HG03469 (cell line): ENCODE results near the gene CDCA7L.
"Not testable (repeated sequence)": the region's sequence is repeated elsewhere in the genome, so short reads cannot be mapped to it uniquely, and the experiment has no call there.

Experiments used
- ATAC-seq: cut with Tn5 transposase; IDR thresholded peaks from one replicate; pipeline ENCODE4 v1.9.1; 2021; ENCODE audit warnings: mild to moderate bottlenecking, moderate library complexity, moderate number of reproducible peaks; ENCODE audit not compliant: unreplicated experiment

Gene CDCA7L

DNA sequence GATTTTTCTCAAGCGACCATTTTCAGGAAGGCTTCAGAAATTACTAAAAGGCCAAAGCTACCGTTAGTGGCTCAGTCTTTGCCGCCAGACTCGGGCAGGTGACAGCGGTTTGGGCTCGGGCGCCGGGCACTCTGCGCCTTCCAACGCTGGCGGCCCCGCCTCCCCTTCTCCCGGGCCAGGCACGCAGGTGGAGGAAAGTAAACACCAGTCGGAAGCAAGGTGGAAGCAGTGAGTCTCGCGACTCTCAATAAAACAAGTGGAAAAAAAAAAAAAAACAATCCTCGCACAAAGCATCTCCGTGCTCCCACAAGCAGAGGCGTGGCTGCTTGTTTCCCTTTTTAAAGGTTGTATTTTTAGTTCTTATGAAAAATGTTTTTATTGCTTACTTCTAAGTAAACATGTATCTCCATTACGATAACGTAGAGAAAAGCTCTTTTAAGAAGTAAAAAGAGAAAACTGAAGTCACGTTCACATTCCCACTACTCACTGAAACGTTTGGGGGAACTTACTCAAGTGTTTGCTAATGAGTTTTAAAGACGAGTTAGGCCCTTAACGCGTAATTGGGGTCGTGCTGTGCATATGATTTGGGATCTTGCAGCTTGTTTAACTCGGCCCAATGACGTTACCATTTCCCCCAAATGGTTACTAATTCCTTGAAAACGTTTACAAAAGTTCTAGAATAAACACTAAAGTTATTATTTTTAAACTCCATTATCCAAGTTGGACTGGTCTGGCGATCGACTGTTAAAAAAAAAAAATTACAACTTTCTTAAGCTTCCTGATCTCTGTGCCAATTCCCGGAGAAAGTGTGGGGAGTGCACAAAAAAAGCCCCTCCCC, 864 bp downstream of the CDCA7L start:
- no peak for ATAC-seq

DNA sequence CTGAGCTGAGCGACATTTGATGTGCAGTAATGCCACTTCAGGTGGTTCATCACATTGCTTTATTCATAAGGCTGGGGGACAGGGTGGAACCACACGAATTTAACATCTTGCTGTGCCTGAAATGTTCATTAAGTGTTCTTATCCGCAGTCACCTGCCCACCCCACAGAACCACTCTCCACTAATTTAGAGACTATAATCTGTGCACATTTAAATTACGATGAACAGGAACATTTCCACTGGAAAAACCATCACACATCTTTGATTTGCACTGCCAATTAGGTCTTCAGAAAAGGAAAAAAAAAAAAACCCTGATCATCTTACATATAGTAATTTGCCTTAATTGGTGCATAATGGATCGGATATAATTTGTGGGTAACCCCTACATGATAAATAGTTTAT, 2.3 kb downstream of the CDCA7L start:
- ATAC-seq: no peak

DNA sequence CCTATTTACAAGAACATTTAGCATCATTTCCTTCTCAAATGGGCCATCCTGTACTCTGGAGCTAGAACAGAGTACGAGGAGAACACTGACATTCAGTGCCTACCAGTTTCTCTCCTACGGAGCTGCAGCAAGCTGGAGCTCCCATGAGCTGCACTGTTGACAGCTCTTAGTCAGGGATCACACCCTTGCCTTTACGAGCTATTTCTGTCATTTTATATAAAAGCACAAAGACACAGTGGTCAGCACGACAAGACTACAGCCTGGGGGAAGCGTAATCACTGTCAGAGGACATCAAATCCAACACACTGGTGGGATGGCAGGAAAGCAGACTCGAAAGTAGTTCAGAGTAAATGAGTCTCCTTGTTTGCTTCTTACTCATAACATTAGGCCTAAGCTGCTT, 2.7 kb downstream of the CDCA7L start:
- no peak for ATAC-seq

GRCh38 chr7:21941611-21942141, 4.0 kb downstream of the CDCA7L start:
- ATAC-seq: no peak

DNA sequence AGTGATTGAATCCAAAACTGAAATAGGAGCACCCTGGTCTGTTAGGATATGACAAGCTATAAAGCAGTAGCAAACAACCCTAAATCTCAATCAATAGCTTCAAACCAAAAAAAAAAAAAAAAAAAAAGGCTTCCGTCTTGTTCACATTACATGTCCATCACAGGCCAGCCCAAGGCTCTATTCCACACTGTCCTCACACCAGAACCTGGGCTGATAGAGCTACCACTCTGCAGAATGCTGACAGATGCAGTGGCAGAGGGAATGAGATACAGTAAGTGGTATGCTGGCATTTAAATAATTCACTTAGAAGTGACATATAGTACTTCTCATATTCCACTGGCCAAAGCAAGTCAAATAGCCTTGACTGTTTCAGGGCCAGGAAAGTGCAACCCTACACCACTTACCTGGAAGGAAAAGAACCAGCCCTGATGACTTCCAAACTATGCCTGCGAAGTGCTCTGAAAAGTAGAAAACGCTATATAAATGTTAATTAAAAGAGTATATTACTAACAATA, 5.8 kb downstream of the CDCA7L start:
- no peak for ATAC-seq

DNA sequence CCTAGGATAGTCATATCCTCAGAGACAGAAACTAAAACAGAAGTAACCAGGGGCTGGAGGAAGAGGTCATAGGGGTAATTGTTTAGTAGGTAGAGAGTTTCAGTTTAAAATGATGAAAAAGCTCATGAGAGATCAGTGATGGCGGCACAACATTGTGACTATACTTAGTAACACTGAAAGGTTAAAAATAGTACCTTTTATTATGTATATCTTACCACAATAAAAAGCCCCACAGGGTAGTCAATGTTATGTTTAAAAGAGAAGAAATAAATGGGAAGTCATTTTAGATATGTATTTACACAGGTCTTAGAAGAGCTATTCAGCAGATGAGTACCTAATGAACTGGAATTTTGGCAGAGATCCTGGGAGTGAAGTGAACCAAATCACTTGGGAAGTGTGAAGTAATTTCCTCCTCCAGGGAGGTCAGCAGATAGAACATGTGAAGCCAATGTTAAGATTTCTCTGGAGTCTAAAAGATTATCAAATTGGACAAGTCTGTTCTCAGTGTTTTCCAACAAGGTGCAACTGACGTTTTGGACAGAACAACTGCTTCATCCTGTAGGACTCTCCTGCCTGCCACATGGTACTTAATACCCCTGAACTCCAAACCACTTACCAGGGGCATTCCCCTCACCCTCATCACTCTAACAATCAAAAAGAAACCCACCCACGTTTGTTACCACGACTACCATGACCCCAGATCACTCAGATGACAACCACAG, 6.4 kb downstream of the CDCA7L start:
- ATAC-seq: peak; percentile 78

- no peak for ATAC-seq
Measured at GRCh38 chr7:21938463-21938862, 7.2 kb downstream of the CDCA7L start.

DNA sequence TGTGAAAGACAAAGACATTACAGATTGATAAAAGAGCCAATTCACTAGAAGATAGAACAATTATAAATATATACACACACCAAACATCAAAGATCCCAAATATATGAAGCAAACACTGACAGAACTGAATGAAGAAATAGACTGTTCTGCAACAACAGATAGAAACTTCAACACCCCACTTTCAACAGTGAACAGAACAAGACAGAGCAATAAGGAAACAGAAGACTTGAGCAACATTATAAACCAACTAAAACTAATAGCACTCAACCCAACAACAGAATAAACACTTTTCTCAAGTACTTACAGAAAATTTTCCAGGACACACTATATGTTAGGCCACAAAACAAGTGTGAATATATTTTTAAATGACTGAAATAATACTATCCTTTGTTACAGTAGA, 10.9 kb downstream of the CDCA7L start:
- ATAC-seq: no peak

- not testable (repeated sequence) for ATAC-seq
Measured at GRCh38 chr7:21933293-21933692, 12.4 kb downstream of the CDCA7L start.

DNA sequence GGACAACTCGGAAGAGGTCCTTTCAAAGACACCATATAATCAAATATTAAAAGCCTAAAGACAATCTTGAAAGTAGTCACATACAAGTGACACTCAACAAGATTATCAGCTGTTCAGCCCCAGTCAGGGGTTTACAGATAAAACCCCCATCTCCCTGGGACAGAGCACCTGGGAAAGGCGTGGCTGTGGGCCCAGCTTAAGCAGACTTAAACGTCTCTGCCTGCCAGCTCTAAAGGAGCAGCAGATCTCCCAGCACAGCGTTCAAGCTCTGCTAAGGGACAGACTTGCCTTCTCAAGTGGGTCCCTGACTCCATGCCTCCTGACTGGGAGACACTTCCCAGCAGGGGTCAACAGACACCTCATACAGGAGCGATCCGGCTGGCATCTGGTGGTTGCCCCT, 18.0 kb downstream of the CDCA7L start:
- no peak for ATAC-seq

GRCh38 chr7:21926448-21926847, 19.3 kb downstream of the CDCA7L start:
- no peak for ATAC-seq

DNA sequence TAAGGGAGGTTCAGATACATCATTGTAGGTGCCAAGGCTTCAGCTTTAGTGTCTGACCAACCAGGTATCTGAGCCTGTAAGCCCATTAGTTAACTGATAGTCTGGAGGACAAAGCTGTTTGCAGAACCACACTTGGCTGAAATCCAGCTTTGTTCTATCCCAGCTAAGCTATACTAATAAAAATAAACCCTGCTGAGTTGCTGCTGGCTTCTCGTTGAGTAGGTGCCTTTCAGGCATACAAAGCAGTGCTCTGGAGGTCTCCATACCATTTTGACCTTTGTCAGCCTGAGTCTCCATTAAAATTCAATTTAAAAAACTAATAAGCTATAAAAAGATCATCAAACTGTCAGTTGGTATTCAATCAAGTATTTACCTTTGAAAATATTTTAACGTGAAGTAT, 22.0 kb downstream of the CDCA7L start:
- ATAC-seq: no peak

GRCh38 chr7:21922605-21923004, 23.1 kb downstream of the CDCA7L start:
- no peak for ATAC-seq

- ATAC-seq: no peak
Measured at GRCh38 chr7:21920936-21921335, 24.8 kb downstream of the CDCA7L start.

GRCh38 chr7:21918216-21918615, 27.5 kb downstream of the CDCA7L start:
- no peak for ATAC-seq

- ATAC-seq: no peak
Measured at GRCh38 chr7:21916629-21917028, 29.1 kb downstream of the CDCA7L start.

GRCh38 chr7:21916176-21916575, 29.5 kb downstream of the CDCA7L start:
- no peak for ATAC-seq

DNA sequence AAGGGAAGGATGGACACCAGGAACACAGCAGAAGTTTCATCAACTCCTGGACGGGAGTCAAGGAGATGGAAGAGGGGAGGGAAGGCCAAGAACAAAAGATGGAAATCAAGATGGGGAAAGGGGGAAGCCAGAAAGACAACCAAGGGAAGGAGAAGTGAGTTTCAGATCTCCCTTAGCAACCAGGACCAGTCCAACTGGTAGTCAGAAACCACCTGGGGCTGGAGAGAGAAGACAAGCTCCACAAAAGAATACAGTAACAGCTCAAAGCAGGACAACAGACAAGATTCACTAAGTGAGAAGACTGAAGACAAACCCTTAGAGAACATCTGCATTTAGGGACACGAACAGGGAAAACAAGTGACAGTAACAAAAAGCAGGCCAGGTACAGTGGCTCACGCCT, 30.6 kb downstream of the CDCA7L start:
- ATAC-seq: no peak

GRCh38 chr7:21914671-21915070, 31.0 kb downstream of the CDCA7L start:
- ATAC-seq: no peak

GRCh38 chr7:21912931-21913780, 32.5 kb downstream of the CDCA7L start:
- no peak for ATAC-seq

- ATAC-seq: no peak
Measured at GRCh38 chr7:21912305-21912704, 33.4 kb downstream of the CDCA7L start.
